Stimulated activated naive CD8-positive, alpha-beta T cell treated with anti-CD3 and anti-CD28 coated beads, Interleukin-15, Interleukin-2, amounts not matched to agents 100 ng/mL and 50 ng/mL, for 24 hours (primary cell): ENCODE data around the gene ACSM2B.
"Not testable (repeated sequence)": the region's sequence is repeated elsewhere in the genome, so short reads cannot be mapped to it uniquely, and the experiment has no call there.

Experiments used
- H3K27ac Mint-ChIP-seq: one replicate; pipeline ENCODE4 v1.8.0; 2021; ENCODE audit warnings: mild to moderate bottlenecking, mixed read lengths
- H3K27me3 Mint-ChIP-seq: one replicate; pipeline ENCODE4 v1.8.0; 2021; ENCODE audit warnings: mixed read lengths
- H3K36me3 Mint-ChIP-seq: one replicate; pipeline ENCODE4 v1.8.0; 2021; ENCODE audit warnings: low read depth, mixed read lengths
- H3K4me1 Mint-ChIP-seq: one replicate; pipeline ENCODE4 v1.8.0; 2021; ENCODE audit warnings: low read depth, mixed read lengths
- H3K4me3 Mint-ChIP-seq: one replicate; pipeline ENCODE4 v1.8.0; 2021; ENCODE audit warnings: mild to moderate bottlenecking, mixed read lengths
- H3K9me3 Mint-ChIP-seq: one replicate; pipeline ENCODE4 v1.8.0; 2021; ENCODE audit warnings: mixed read lengths

Gene ACSM2B, protein sequence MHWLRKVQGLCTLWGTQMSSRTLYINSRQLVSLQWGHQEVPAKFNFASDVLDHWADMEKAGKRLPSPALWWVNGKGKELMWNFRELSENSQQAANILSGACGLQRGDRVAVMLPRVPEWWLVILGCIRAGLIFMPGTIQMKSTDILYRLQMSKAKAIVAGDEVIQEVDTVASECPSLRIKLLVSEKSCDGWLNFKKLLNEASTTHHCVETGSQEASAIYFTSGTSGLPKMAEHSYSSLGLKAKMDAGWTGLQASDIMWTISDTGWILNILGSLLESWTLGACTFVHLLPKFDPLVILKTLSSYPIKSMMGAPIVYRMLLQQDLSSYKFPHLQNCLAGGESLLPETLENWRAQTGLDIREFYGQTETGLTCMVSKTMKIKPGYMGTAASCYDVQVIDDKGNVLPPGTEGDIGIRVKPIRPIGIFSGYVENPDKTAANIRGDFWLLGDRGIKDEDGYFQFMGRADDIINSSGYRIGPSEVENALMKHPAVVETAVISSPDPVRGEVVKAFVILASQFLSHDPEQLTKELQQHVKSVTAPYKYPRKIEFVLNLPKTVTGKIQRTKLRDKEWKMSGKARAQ

DNA sequence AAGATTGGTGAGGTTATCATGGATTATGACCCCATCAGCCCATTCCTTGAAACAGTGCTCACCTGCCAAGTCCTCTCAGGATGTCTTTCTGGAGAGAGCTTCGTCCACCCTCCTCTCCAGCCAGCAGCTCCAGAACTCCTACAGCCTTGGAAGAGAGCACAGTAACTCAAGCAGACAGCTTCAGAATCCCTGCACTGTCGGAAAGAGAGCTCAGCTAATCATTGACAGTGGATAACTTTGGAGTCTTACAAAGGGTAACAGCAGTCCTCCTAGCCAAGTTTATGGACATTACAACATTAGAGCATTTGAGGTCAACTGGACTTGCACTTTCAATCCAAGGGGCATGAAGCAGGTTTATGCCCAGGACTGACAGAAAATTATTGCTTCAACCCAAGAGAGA, at the start of gene ACSM2B:
Gene ACSM2B (minus strand): TSS at position 223 of the 400 bp plus-strand sequence. CDS start 11,522 bp downstream, outside the sequence.
- H3K27ac Mint-ChIP-seq, H3K9me3 Mint-ChIP-seq, H3K36me3 Mint-ChIP-seq: not testable (repeated sequence)

DNA sequence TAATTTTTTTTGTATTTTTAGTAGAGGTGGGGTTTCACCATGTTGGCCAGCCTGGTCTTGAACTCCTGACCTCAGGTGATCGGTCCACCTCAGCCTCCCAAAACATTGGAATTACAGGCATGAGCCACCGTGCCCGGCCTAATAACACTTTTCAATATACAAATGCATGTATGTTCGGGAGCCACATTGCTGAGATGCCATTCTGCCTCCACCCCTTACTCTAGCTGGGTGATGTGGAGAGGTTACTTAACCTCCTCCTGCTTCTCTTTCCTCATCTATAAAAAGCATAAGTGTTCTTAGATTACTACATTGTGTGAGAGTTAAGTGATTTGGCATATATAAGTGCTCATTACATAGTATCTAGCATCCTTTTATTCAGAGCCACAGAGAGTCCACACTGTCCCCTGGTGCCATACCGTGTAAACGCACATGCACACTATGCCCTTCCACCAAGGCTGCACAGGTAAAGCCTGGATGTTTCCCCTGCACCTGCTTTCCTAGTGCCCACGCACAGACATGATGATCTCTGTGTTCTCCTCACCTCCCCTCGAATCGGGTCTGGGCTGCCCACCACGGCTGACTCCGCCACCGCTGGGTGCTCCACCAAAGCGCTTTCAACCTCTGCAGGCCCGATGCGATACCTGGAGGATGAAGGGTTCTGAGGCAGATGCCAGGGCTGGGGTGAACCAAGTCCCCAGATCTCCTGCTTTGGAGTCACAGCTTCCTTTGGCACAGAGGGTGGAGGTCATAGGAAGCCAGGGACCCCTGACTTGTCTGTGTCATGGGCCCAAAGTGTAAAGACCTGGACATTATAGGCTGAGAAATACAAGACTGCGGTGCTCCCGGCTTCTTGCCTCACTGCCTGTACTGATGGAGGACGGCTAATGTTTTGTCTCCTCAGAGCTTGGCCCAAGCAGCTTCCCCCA, 49.0 kb upstream of the ACSM2B start:
- Mint-ChIP-seq H3K4me1 (peaks cover 5% of the 10 kb centered on the region), H3K36me3 (no peaks in the 10 kb centered on the region), H3K27me3 (no peaks in the 10 kb centered on the region), H3K4me3 (no peak overlapping the region), H3K27ac (no peak overlapping the region), H3K9me3 (no peaks in the 10 kb centered on the region)

More for the DNA sequence above, at the start of gene ACSM2B:
- H3K27me3 Mint-ChIP-seq, H3K4me3 Mint-ChIP-seq, H3K4me1 Mint-ChIP-seq: not testable (repeated sequence)

DNA sequence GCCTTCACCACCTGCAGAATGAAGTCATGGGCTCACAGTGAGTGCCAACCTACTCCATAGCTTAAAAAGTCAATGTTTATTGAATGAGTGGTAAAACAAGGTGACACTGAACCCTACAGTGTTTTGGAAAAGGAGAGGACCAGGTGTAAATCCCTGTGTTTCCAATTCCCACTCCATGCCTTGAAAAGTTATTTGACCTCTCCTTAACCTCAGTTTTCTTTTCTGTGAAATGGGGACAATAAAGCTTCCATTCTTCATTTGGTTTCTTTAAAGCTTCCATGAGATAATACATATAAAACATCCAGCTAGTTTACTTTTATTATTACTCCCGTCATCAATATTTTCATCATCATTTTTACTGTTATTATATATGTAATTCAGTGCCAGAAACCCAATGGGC, 48.0 kb upstream of the ACSM2B start:
- peaks cover 5% of the 10 kb centered on the region for H3K4me1 Mint-ChIP-seq
- no peak overlapping the region for H3K4me3 Mint-ChIP-seq
- no peaks in the 10 kb centered on the region for H3K36me3 Mint-ChIP-seq
- H3K9me3 Mint-ChIP-seq = no peaks in the 10 kb centered on the region
- H3K27me3 Mint-ChIP-seq = peaks cover 6% of the 10 kb centered on the region
- no peak overlapping the region for H3K27ac Mint-ChIP-seq

DNA sequence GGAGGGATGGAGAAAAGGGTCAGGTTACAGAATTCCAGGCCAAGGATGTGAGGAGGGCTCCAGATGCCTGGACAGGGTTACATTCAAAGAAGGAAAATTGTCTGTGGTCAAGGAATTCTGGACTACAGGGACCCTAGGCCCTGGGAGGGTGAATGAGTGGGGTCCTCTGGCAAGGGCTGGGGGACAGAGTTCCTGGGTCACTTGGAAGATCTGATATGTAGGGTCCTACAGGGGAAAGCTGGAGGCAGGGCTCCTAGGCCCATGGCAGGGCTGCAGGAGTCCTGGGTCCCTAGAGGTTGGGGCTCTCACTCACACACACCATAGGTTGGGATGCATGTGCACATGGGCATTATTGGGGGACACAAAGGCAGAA, 46.3 kb upstream of the ACSM2B start:
- H3K4me3 Mint-ChIP-seq = no peak overlapping the region
- H3K4me1 Mint-ChIP-seq = no peaks in the 10 kb centered on the region
- no peak overlapping the region for H3K27ac Mint-ChIP-seq
- peaks cover 16% of the 10 kb centered on the region for H3K27me3 Mint-ChIP-seq
- H3K36me3 Mint-ChIP-seq = no peaks in the 10 kb centered on the region
- H3K9me3 Mint-ChIP-seq = no peaks in the 10 kb centered on the region

DNA sequence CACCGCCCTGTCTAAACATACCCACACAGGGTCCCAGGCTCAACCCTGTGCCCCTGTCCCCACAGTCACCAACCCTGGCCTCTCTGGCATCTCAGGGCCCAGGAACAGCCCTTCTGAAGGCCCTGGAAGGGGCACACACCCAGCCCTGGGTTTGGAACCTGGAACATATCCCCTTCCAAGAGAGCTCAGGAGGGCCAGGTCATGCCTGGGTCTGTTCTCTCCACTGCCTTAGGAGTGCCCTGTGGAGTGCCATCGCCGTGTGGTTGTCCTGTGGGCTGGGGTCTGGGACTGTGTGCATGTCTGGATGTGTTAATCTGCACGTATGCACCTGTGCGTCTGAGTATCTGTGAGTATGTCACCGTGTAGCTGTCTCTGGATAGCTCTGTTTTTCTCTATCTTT, 45.2 kb upstream of the ACSM2B start:
- no peaks in the 10 kb centered on the region for H3K9me3 Mint-ChIP-seq
- H3K27ac Mint-ChIP-seq = no peak overlapping the region
- no peaks in the 10 kb centered on the region for H3K4me1 Mint-ChIP-seq
- no peaks in the 10 kb centered on the region for H3K36me3 Mint-ChIP-seq
- peaks cover 22% of the 10 kb centered on the region for H3K27me3 Mint-ChIP-seq
- no peak overlapping the region for H3K4me3 Mint-ChIP-seq

DNA sequence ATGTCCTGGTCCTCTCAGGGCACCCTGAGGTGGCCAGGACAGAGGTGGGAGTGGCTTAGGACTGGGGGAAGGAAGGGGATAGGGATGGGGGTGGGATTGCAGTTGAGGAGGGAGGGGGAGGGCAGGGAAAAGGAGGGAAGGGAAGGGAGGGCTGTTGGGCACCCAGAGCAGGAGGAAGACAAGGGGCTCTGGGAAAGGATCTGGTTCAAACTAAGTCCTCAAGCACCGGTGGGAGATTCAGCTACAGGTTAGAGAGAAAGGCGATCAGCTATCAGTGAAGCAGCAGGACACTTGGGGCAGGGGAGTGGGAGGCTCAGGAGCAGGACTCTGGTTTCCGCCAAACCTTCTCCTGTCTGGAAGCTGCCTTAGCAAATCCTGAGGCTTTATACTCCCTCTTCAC, 44.6 kb upstream of the ACSM2B start:
- peaks cover 26% of the 10 kb centered on the region for H3K27me3 Mint-ChIP-seq
- no peaks in the 10 kb centered on the region for H3K9me3 Mint-ChIP-seq
- no peak overlapping the region for H3K4me3 Mint-ChIP-seq
- H3K36me3 Mint-ChIP-seq = no peaks in the 10 kb centered on the region
- H3K27ac Mint-ChIP-seq = no peak overlapping the region
- no peaks in the 10 kb centered on the region for H3K4me1 Mint-ChIP-seq

DNA sequence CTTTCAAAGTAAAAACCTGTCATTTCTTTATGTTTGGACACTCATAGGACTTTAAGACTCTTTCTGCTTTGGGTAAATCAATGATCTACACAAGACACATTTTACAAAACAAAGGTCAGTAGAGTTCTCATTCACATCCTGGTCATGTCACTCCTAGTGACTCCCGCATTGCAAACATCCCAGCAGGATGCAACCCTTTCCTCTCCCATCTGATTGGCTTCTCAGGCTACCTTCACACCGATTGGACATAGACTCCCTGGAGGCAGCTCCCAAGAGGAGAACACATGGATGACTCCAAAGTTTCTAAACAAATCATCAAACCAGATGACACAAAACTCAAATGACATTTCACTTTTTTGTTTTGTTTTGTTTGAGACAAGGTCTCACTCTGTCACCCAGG, 43.8 kb upstream of the ACSM2B start:
- Mint-ChIP-seq H3K27ac (no peak overlapping the region), H3K9me3 (no peaks in the 10 kb centered on the region), H3K36me3 (no peaks in the 10 kb centered on the region), H3K4me3 (no peak overlapping the region), H3K4me1 (no peaks in the 10 kb centered on the region), H3K27me3 (peaks cover 26% of the 10 kb centered on the region)

DNA sequence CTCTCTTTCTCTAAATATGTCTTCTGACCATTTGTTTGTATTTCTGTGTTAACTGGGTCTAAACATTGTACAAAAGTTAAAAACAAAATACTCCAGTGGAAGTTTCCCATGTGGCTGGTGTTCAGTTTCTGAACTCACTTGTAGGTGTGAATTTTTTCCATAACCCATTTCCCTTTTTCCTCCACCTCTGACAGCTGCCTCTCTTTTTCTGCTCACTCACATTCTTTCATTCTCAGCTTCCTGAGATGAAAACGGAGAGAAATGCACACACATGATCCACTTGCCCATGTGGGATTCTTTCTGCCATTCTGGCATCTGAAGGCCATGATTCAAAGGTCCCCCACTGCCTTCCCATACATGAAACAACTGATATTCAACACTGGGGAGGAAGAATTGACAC, 41.1 kb upstream of the ACSM2B start:
- Mint-ChIP-seq H3K4me3 (no peak overlapping the region), H3K4me1 (no peaks in the 10 kb centered on the region), H3K27me3 (peaks cover 26% of the 10 kb centered on the region), H3K27ac (no peak overlapping the region), H3K36me3 (no peaks in the 10 kb centered on the region), H3K9me3 (no peaks in the 10 kb centered on the region)

DNA sequence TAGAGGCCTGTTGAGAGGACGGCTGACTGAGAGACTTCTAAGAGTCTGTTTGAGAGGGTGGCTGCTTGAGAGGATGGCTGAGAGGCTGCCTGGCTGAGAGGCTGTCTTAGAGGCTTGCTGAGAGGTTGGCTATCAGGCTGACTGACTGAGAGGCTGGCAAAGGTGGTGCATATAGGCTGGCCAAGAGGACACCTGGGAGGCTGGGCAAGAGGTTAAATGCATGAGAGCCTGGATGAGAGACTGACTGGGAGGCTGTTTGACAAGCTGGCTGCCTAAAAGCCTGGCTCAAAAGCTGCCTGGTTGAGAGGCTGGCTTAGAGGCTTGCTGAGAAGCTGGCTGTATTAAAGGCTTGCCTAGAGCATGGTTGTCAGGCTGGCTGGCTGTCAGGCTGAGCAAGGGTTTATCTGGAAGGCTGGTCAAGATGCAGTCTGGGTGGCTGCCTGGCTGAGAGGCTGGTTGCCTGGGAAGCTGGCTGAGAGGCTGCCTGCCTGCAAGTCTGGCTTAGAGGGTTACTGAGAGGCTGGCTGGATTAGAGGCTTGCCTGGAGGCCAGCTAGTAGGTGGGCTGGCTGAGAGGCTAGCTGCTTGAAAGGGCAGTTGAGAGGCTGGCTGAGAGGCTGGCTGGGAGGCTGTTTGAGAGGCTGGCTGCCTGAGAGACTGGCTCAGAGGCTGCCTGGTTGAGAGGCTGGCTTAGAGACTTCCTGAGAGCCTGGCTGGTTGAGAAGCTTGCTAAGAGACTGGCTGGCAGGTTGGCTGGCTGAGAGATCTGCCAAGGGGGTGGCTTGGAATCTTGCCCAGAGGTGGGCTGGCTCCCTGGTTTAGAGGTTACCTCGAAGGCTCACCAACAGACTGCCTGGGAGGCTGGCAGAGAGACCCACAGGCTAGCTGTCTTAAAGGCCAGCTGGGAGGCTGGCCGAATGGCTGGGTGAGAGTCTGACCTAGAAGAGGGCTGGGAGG, 38.3 kb upstream of the ACSM2B start:
- no peak overlapping the region for H3K4me3 Mint-ChIP-seq

DNA sequence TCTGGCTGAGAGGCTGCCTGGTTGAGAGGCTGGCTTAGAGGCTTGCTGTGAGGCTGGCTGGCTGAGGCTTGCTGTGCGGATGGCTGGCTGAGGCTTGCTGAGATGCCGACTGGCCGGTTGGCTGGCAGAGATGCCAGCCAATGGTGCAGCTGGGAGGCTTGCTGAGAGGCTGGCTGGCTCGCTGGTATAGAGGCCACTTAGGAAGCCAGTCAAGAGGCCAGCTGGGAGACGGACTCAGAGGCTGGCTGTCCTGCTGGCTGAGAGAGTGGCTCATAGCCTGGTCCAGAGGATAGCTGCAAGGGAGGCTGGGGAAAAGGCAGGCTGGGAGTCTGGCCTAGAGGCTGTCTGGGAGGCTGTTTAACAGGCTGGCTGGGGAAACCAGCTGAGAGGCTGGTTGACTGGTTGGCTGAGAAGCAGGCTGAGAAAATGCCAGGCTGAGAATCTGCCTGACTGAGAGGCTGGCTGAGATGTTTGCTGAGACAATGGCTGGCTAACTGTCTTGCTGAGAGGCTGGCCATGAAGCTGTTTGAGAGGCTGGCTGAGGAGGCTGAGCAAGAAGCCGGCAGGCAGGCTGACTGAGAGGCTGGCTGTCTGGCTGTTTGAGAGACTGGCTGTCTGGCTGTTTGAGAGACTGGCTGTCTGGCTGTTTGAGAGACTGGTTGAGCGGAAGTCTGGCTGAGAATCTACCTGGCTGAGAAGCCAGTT, 37.5 kb upstream of the ACSM2B start:
- no peaks in the 10 kb centered on the region for H3K4me1 Mint-ChIP-seq
- H3K27ac Mint-ChIP-seq = no peak overlapping the region
- H3K9me3 Mint-ChIP-seq = no peaks in the 10 kb centered on the region
- no peak overlapping the region for H3K4me3 Mint-ChIP-seq
- peaks cover 39% of the 10 kb centered on the region for H3K27me3 Mint-ChIP-seq
- no peaks in the 10 kb centered on the region for H3K36me3 Mint-ChIP-seq

More for the DNA sequence above, 38.3 kb upstream of the ACSM2B start:
- Mint-ChIP-seq H3K36me3 (no peaks in the 10 kb centered on the region), H3K9me3 (no peaks in the 10 kb centered on the region), H3K4me1 (no peaks in the 10 kb centered on the region), H3K27me3 (peaks cover 41% of the 10 kb centered on the region), H3K27ac (no peak overlapping the region)

DNA sequence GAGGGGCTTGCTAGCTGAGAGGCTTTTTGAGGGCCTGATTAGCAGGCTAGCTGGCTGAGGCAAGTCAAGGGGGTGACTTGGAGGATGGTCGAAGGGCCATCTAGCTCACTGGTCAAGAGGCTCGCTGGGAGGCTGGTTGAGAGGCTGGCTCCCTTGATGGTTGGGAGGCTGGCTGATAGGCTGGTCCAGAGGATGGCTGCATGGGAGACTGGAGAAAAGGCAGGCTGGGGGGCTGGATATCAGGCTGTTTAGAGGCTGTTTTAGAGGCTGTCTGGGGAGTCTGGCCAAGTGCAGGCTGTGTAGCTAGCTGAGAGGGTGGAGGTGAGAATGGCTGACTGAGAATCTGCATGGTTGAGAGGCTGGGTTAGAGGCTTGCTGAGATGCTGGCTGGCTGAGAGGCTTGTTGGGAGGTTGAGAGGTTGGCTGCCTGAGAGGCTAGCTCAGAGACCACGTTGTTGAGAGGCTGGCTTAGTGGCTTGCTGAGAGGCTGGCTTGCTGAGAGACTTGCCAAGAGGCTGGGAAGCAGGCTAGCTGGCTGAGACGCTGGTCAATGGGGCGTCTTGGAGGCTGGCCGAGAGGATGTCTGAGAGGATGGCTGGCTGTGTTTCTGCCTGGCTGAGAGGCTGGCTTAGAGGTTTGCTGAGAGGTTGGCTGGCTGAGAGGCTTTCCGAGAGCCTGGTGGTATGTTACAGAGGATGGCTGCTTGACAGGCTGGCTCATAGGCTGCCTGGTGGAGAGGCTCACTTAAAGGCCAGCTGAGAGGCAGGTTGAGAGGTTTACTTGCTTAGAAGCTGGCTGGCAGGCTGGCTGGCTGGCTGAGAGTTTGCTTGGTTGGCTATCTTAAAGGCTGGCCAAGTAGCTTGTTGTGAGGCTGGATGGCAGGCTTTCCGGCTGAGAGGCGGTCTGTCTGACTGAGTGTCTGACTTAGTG, 36.6 kb upstream of the ACSM2B start:
- Mint-ChIP-seq H3K27me3 (peaks cover 41% of the 10 kb centered on the region), H3K4me1 (no peaks in the 10 kb centered on the region), H3K4me3 (no peak overlapping the region), H3K36me3 (no peaks in the 10 kb centered on the region), H3K9me3 (no peaks in the 10 kb centered on the region), H3K27ac (no peak overlapping the region)

DNA sequence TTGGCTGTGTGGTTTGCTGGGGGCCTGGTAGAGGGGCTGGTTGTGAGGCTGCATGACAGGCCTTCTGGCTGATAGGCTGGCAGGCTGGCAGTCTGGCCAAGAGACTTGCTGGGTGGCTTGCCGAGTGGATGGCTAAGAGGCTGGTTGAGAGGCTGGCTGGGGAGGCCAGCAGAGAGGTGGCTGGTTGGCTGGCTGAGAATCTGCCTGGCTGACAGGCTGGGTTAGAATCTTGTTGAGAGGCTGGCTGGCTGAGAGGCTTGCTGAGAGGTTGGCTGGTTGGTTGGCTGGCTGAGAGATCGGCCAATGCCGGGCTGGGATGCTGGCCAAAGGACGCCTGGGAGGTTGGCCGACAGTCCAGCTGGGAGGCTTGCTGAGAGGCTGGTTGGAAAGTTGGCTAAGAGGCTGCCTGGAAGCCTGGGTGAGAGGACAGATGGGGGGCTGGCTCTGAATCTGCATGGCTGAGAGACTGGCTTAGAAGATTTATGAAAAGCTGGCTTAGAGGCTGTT, 35.9 kb upstream of the ACSM2B start:
- H3K9me3 Mint-ChIP-seq = no peaks in the 10 kb centered on the region
- no peak overlapping the region for H3K27ac Mint-ChIP-seq
- peaks cover 39% of the 10 kb centered on the region for H3K27me3 Mint-ChIP-seq
- H3K36me3 Mint-ChIP-seq = no peaks in the 10 kb centered on the region
- no peaks in the 10 kb centered on the region for H3K4me1 Mint-ChIP-seq
- no peak overlapping the region for H3K4me3 Mint-ChIP-seq
